ENCODE results near the gene MUS81. TPM values are rescaled to one million over a fixed set of nuclear protein-coding genes. Genes with fewer than 3 reads are reported as not detected.

Gene MUS81
- total and polyA plus RNA-seq, 7 donors = 33.5 to 61.8 (median 42.9) TPM

GRCh38 chr11:65859095-65859811 is 980 bp upstream of the MUS81 start:
- TF ChIP-seq CTCF (IDR thresholded peaks at IDR 0.05) = no peak
- TF ChIP-seq POLR2A (IDR thresholded peaks at IDR 0.05) = peak; percentile 98 to 99
- TF ChIP-seq POLR2AphosphoS5 (IDR thresholded peaks at IDR 0.05) = peak; percentile 99
- peak in 1 of 4 donors; percentile 28 for TF ChIP-seq EP300 (IDR thresholded peaks at IDR 0.05)
- peak overlapping the region; percentile 79 to 98 (median 90) for H3K4me3 ChIP-seq
- H3K4me1 ChIP-seq = peaks cover 0 to 61% (median 51%) of the 10 kb centered on the region in 4 donors
- peak; percentile 100 for DNase-seq
- no peaks in the 10 kb centered on the region for H3K27me3 ChIP-seq
- intact Hi-C loops (cut with DNase I) = loop anchor here (5.0 kb wide), 2 partner anchors 58 to 287 kb away; partner anchors contain the start of genes C11orf68, DRAP1, FAM89B and ZNRD2
- WGBS, 2 donors = 0 to 1% methylated on average over 46 of the region's 46 CpGs
- H3K36me3 ChIP-seq = peaks cover 22 to 47% (median 44%) of the 10 kb centered on the region in 4 donors
- H3K9me3 ChIP-seq = no peaks in the 10 kb centered on the region
- H3K27ac ChIP-seq = peak overlapping the region; percentile 89 to 99 (median 95)

DNA sequence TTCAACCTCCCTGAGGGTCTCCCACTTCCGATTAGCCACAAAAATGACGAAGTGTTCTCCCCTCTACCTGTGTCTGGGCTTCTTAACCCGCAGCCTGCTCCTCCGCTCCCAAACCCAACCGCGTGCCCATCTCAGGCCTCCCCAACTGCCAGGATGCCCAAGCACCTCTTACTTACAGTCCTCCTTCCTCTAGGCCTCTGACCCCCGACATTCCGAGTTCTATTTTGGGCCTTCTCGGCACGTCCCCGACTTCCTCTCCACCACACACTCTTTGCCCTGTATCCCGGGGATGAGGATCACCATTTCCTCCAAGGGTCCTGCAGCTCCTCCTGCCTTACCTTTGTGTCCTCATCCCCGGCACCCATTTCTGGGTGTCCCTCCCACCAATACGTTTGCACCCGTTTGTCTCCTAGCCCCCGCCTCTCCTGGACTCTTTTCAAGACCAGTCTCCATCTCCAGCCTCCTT is 388 bp upstream of the MUS81 start:
- Histone ChIP-seq H3K9me3 (no peaks in the 10 kb centered on the region), H3K4me1 (peaks cover 0 to 60% (median 46%) of the 10 kb centered on the region in 4 donors), H3K4me3 (peak overlapping the region; percentile 79 to 98 (median 90)), H3K36me3 (peaks cover 23 to 47% (median 44%) of the 10 kb centered on the region in 4 donors), H3K27me3 (no peaks in the 10 kb centered on the region), H3K27ac (peak overlapping the region; percentile 89 to 99 (median 95))
- 2 to 10% methylated on average over 16 of the region's 16 CpGs for WGBS, 2 donors
- TF ChIP-seq CTCF (IDR thresholded peaks at IDR 0.05) (no peak), POLR2A (IDR thresholded peaks at IDR 0.05) (no peak), EP300 (IDR thresholded peaks at IDR 0.05) (no peak), POLR2AphosphoS5 (IDR thresholded peaks at IDR 0.05) (no peak)
- DNase-seq = no peak
- intact Hi-C loops (cut with DNase I) = loop anchor here (5.0 kb wide), 2 partner anchors 57 to 288 kb away; partner anchors contain the start of genes C11orf68, DRAP1, FAM89B and ZNRD2

DNA sequence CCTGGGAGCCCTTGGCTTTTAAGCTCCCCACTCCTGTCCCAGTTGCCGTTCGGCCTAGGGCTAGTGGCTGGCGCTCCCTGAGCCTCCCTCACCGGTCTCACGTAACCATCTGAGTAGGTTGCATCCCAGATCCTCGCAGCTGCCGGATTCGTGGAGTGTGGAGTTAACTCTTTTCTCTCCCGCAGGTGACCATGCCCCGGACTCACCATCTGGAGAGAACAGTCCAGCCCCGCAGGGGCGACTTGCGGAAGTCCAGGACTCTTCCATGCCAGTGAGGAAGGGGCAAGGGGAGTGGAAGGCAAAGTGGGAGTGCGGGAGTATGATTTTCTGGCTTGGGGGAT is 902 bp downstream of the MUS81 start:
- intact Hi-C loops (cut with DNase I) = no loop called here
- Histone ChIP-seq H3K4me1 (peaks cover 0 to 47% (median 33%) of the 10 kb centered on the region in 4 donors), H3K27me3 (no peaks in the 10 kb centered on the region), H3K27ac (peak overlapping the region; percentile 89 to 99 (median 95)), H3K4me3 (peak overlapping the region; percentile 79 to 98 (median 90)), H3K36me3 (peaks cover 14 to 48% (median 44%) of the 10 kb centered on the region in 4 donors), H3K9me3 (no peaks in the 10 kb centered on the region)
- peak; percentile 76 for DNase-seq
- WGBS, 2 donors = 5 to 13% methylated on average over 14 of the region's 14 CpGs
- TF ChIP-seq EP300 (IDR thresholded peaks at IDR 0.05) = no peak
- TF ChIP-seq POLR2A (IDR thresholded peaks at IDR 0.05) = no peak
- TF ChIP-seq CTCF (IDR thresholded peaks at IDR 0.05) = no peak
- no peak for TF ChIP-seq POLR2AphosphoS5 (IDR thresholded peaks at IDR 0.05)

DNA sequence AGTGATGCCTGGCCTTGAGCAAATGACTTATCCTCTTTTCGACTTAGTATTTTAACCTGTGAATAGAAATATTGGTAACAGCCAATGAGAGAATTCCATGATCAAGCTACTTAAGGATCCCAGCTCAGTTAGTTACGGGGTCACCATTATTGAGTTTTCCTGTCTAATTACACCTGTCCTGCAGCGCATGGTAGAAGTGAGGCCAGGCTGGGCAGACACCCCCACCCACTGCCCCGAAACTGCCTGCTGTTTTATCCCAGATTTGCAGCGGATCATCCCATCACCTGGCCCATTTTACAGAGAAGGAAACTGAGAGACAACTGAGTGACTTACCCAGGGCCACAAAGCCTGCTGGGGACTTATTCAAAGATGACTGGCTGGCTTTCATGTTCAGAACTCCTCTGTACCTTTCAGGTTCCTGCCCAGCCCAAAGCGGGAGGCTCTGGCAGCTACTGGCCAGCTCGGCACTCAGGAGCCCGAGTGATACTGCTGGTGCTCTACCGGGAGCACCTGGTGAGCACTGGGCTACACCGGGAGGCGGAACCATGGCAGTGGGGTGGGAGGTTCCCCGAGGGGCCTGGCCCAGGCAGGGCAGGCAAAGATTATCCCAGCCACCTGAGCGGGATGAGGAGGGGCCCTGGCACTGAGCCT is 1.4 kb downstream of the MUS81 start:
- Histone ChIP-seq H3K27me3 (no peaks in the 10 kb centered on the region), H3K9me3 (no peaks in the 10 kb centered on the region), H3K27ac (peak overlapping the region; percentile 89 to 99 (median 95)), H3K36me3 (peaks cover 14 to 50% (median 45%) of the 10 kb centered on the region in 4 donors), H3K4me3 (peak overlapping the region; percentile 79 to 98 (median 90)), H3K4me1 (peaks cover 0 to 42% (median 27%) of the 10 kb centered on the region in 4 donors)
- intact Hi-C loops (cut with DNase I) = no loop called here
- DNase-seq = peak; percentile 70
- WGBS, 2 donors = 66 to 87% methylated on average over 13 of the region's 13 CpGs
- TF ChIP-seq EP300 (IDR thresholded peaks at IDR 0.05) (no peak), CTCF (IDR thresholded peaks at IDR 0.05) (no peak), POLR2A (IDR thresholded peaks at IDR 0.05) (no peak), POLR2AphosphoS5 (IDR thresholded peaks at IDR 0.05) (no peak)
